Adrenal gland (tissue), 5 donors: ENCODE measurements around the gene NUP88.

ENCODE experiments used
- CTCF ChIP-seq, 6 experiments: fragments of 450-650 bp in 4 of 6; fragments of 200-600 bp in 2 of 6; sonication (generic) in 1 of 6; IDR thresholded peaks; 1 replicate in 5 of 6; 2 replicates in 1 of 6; pipeline versions ENCODE4 v1.5.1 to v1.8.0; 2016 to 2021; ENCODE audit warnings: antibody characterized with exemption in 6 of 6, mild to moderate bottlenecking in 2 of 6, moderate library complexity in 1 of 6
- POLR2A ChIP-seq, 2 donors: fragments of 450-650 bp; IDR thresholded peaks; one replicate each; pipeline ENCODE4 v1.6.1; 2017; ENCODE audit warnings: antibody characterized with exemption in 2 of 2, mild to moderate bottlenecking in 2 of 2, moderate library complexity in 1 of 2
- donor health status: DM: no; HTN: no; CAD: no.

- TF ChIP-seq CTCF (IDR thresholded peaks at IDR 0.05) (no peak), POLR2A (IDR thresholded peaks at IDR 0.05) (no peak)
These were observed 66.7 kb downstream of the NUP88 start for GRCh38 chr17:5352681-5353289.
